ENCODE measurements around the gene PIAS1.
"Not testable (repeated sequence)": the region's sequence is repeated elsewhere in the genome, so short reads cannot be mapped to it uniquely, and the experiment has no call there.

Gene PIAS1

DNA sequence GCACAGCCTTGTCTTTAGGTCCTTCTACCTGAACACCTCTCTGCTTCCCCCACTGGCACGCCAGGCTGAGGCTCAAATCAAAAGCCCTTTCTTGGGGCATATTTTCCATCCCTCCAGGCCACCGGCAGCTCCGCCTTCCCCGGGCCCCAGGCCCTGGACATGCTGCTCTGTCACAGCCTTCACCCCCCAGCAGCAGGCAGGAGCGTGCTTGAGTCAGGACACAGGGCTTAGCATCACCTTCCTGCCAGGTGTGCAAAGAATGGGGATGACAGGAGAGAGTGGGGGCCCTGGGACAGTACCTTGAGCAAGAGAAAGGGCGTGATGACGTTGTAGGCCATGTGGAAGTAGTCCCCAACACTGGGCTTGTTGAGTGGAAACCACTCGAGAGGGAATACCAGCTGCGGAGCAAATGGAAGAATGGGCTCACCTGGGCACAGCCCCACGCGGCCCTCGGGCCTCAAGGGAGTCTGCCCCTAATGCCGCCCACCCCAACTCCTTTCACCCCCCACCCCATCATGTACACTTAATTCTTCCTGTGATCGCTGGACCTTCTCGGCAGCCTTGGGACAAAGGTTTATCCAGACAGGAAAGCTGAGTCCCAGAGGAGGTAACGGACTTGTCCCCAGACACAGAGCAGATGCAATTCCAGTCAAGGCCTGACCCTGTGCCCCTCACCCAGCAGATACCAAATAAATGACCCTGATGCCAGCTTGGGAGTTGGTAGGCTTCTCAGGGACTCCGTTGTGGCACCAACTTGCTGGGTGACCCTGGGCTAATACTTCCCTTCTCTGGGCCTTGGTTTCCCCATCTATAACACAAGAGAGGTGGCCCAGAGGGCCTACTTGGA is 160.1 kb downstream of the PIAS1 start:
- in situ Hi-C loops (cut with HindIII; ENCODE audit: low pct_unique_long_range_greater_than_20kb, low sequenced_read_pairs) = no loop called here
- TF ChIP-seq JUND (IDR thresholded peaks at IDR 0.05; ENCODE audit: low read depth) = no peak
- DNase-seq (ENCODE audit: low read depth in 1 of 2, low spot score in 1 of 2) = no peak

DNA sequence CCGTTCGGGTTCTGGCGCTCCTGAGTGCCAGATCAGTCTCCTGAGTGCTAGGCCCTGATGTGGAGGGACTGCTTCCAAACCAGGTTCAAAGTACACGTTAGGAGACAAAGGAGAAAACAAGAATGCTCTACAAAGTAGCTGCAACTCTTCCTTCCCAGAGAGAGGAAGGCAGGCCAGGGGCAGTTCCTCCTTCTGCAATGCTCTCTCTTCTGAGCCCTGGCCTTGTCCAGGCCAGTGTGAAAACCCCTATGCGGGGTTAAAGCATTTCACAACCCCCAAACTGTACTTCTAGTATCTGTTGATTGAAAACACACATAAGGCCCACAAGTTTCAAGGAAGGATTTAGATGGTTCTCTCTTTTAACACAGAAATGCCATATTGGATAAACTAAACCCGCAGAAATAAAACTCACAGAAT is 160.7 kb downstream of the PIAS1 start:
- in situ Hi-C loops (cut with HindIII; ENCODE audit: low pct_unique_long_range_greater_than_20kb, low sequenced_read_pairs) = no loop called here
- no peak for TF ChIP-seq JUND (IDR thresholded peaks at IDR 0.05; ENCODE audit: low read depth)

DNA sequence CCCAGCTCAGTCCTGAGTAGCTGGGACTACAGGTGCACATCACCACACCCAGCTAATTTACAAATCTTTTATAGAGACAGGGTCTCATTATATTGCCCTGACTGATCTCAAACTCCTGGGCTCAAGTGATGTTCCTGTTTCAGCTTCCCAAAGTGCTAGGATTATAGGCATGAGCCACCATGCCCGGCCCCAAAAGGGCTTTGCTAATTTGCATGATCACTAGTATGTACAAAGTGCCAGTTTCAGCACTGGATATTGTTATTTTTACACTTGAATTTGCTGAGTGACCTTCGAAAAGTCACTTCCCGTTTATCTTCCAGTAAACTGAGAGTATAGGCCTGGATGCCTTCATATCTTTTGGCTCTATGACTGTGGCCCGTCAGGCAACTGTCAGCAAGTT is 163.2 kb downstream of the PIAS1 start:
- in situ Hi-C loops (cut with HindIII; ENCODE audit: low pct_unique_long_range_greater_than_20kb, low sequenced_read_pairs) = no loop called here
- no peak for TF ChIP-seq JUND (IDR thresholded peaks at IDR 0.05; ENCODE audit: low read depth)
- no peak for DNase-seq (ENCODE audit: low read depth in 1 of 2, low spot score in 1 of 2)

More for the DNA sequence above, 160.7 kb downstream of the PIAS1 start:
- no peak for DNase-seq (ENCODE audit: low read depth in 1 of 2, low spot score in 1 of 2)

DNA sequence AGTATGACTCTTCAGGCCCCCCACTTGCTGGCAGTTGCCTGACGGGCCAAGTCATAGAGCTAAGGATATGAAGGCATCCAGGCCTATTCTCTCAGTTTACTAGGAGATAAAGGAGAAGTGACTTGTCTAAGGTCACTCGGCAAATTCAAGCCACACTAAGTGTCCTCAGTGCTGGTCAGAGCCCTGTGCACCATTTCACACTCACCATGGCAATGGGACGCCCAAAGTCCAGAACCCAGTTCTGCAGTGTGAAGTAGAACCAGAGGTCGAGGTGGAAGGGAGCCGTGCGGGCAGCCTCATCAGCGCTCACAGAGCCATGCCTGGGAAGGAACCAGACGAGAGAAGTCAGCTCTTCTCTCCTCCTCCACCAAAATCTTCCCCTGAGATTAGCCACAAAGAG is 164.2 kb downstream of the PIAS1 start:
- no peak for DNase-seq (ENCODE audit: low read depth in 1 of 2, low spot score in 1 of 2)
- in situ Hi-C loops (cut with HindIII; ENCODE audit: low pct_unique_long_range_greater_than_20kb, low sequenced_read_pairs) = no loop called here
- no peak for TF ChIP-seq JUND (IDR thresholded peaks at IDR 0.05; ENCODE audit: low read depth)

DNA sequence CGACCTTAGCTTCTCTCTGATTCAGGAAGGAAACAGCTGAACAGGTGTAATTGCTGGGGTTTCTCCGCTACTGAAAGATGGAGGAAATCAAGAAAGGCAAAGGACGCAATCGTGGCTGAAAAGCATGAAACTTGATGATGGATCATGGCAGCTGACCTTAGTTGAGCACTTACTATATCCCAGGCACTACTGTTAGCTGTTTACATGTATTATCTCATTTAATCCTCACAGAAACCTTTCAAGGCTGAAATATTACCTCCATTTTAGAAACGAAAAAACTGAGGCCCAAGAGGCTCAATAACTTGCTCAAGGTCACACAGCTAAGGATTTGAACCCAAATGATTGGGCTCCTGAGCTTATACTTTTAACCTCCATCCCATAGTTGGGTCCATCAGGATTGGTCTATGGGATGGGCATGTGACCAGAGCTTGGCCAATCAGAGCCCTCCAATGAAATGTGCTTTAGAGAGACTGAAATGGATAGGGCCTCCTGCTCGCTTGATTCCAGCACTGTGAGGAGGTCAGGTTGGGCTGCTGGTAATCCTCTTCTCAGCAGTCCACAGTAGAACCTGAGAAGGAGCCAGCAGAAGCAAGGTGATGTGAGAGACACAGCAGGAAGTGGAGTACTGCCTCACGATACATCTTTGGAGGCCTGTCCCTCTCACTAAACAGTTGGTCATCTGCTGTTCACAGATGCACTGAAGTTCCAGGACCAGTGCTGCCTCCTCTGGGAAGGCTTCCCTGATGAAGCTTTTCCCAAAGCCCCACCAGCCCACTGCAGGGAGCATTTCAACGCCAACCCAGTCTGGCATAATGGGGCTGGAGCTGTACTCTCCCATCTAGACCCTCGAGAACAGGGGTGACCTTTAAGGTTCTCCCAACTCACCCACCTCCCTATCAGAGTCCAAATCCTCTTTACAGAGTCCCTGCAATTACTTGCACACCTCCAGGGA is 165.0 kb downstream of the PIAS1 start:
- no peak for TF ChIP-seq JUND (IDR thresholded peaks at IDR 0.05; ENCODE audit: low read depth)
- DNase-seq (ENCODE audit: low read depth in 1 of 2, low spot score in 1 of 2) = no peak
- in situ Hi-C loops (cut with HindIII; ENCODE audit: low pct_unique_long_range_greater_than_20kb, low sequenced_read_pairs) = no loop called here

DNA sequence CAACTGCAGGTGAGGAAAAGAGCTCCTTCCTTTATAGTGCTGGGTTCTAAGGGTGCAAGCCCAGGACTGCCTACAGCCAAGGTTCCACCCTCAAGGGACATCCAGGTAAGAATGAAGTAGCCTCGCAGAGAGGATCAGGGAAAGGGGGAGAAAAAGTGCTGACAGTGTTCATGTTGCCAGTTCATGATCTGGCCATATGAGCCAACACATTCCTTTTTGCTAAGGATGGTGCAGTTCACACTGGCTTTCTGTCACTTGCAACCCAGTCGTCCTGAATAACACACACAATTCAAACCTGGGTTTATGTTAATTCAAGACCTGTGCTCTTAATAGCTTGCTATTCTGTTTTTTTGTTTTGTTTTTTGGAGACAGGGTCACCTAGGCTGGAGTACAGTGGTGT is 166.4 kb downstream of the PIAS1 start:
- DNase-seq (ENCODE audit: low read depth in 1 of 2, low spot score in 1 of 2) = no peak
- in situ Hi-C loops (cut with HindIII; ENCODE audit: low pct_unique_long_range_greater_than_20kb, low sequenced_read_pairs) = no loop called here
- no peak for TF ChIP-seq JUND (IDR thresholded peaks at IDR 0.05; ENCODE audit: low read depth)

DNA sequence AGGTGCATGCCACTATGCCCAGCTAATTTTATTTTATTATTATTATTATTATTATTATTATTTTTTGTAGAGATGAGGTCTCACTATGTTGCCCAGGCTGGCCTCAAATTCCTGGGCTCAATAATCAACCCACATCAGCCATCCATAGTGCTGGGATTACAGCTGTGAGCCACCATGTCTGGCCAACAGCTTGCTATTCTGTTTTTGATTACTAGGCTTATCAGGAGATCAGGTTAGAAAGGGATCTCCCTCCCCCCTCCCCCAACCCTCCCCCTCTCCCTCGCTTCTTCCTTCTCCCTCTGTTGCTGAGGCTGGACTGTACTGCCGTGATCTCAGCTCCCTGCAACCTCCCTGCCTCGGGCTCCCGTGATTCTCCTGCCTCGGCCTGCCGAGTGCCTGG is 166.9 kb downstream of the PIAS1 start:
- in situ Hi-C loops (cut with HindIII; ENCODE audit: low pct_unique_long_range_greater_than_20kb, low sequenced_read_pairs) = no loop called here
- no peak for DNase-seq (ENCODE audit: low read depth in 1 of 2, low spot score in 1 of 2)
- TF ChIP-seq JUND (IDR thresholded peaks at IDR 0.05; ENCODE audit: low read depth) = no peak

DNA sequence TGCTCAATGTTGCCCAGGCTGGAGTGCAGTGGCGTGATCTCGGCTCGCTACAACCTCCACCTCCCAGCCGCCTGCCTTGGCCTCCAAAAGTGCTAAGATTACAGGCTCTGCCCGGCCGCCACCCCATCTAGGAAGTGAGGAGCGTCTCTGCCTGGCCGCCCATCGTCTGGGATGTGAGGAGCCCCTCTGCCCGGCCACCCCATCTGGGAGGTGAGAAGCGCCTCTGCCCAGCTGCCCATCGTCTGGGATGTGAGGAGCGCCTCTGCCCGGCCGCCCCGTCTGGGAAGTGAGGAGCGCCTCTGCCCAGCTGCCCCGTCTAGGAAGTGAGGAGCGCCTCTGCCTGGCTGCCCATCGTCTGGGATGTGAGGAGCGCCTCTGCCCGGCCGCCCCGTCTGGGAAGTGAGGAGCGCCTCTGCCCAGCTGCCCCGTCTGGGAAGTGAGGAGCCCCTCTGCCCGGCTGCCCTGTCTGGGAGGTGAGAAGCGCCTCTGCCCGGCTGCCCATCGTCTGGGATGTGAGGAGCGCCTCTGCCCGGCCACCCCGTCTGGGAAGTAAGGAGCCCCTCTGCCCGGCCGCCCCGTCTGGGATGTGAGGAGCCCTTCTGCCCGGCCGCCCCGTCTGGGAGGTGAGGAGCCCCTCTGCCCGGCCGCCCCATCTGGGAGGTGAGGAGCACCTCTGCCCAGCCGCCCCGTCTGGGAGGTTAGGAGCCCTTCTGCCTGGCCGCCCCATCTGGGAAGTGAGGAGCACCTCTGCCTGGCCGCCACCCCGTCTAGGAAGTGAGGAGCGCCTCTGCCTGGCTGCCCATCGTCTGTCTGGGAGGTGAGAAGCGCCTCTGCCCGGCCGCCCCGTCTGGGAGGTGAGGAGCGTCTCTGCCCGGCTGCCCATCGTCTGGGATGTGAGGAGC is 167.7 kb downstream of the PIAS1 start:
- in situ Hi-C loops (cut with HindIII; ENCODE audit: low pct_unique_long_range_greater_than_20kb, low sequenced_read_pairs); DNase-seq (ENCODE audit: low read depth in 1 of 2, low spot score in 1 of 2): not testable (repeated sequence)

DNA sequence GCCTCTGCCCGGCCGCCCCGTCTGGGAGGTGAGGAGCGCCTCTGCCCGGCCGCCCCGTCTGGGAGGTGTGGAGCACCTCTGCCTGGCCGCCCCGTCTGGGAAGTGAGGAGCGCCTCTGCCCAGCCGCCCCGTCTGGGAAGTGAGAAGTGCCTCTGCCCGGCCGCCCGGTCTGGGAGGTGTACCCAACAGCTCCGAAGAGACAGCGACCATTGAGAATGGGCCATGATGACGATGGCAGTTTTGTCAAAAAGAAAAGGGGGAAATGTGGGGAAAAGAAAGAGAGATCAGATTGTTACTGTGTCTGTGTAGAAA is 168.3 kb downstream of the PIAS1 start:
- DNase-seq (ENCODE audit: low read depth in 1 of 2, low spot score in 1 of 2); in situ Hi-C loops (cut with HindIII; ENCODE audit: low pct_unique_long_range_greater_than_20kb, low sequenced_read_pairs): not testable (repeated sequence)

DNA sequence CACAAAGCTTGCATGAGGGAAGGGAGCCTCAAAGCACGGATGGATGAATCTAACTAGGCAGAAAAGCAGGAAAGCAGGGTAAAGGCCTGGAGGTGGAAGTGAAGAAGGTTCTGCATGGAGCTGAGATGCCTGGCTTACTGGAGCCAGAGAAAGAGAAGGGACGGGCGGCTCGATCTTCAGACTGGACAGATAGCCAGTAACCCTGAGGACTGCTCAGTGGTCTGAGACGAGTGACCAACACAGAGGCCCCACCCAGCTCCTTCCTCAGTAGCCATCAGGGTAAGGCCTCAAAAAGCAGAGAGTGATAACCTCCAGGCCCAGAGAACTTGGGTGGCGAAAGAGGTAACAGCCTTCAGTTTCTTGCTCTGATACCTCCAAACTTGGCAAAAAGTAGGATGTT is 169.1 kb downstream of the PIAS1 start:
- DNase-seq (ENCODE audit: low read depth in 1 of 2, low spot score in 1 of 2) = no peak
- no peak for TF ChIP-seq JUND (IDR thresholded peaks at IDR 0.05; ENCODE audit: low read depth)
- in situ Hi-C loops (cut with HindIII; ENCODE audit: low pct_unique_long_range_greater_than_20kb, low sequenced_read_pairs) = no loop called here

DNA sequence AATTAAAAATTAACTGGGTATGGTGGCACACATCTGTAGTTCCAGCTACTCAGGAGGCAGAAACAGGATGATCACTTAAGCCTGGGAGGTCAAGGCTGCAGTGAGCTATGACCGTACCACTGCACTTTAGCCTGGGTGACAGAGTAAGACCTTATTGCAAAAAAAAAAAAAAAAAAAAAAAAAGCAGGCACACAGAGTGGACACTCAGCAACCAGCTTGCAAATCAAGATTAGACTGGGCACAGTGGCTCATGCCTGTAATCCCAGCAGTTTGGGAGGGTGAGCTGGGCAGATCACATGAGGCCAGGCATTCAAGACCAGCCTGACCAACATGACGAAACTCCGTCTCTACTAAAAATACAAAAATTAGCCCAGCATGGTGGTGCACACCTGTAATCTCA is 170.0 kb downstream of the PIAS1 start:
- in situ Hi-C loops (cut with HindIII; ENCODE audit: low pct_unique_long_range_greater_than_20kb, low sequenced_read_pairs) = no loop called here
- DNase-seq (ENCODE audit: low read depth in 1 of 2, low spot score in 1 of 2) = no peak
- no peak for TF ChIP-seq JUND (IDR thresholded peaks at IDR 0.05; ENCODE audit: low read depth)

DNA sequence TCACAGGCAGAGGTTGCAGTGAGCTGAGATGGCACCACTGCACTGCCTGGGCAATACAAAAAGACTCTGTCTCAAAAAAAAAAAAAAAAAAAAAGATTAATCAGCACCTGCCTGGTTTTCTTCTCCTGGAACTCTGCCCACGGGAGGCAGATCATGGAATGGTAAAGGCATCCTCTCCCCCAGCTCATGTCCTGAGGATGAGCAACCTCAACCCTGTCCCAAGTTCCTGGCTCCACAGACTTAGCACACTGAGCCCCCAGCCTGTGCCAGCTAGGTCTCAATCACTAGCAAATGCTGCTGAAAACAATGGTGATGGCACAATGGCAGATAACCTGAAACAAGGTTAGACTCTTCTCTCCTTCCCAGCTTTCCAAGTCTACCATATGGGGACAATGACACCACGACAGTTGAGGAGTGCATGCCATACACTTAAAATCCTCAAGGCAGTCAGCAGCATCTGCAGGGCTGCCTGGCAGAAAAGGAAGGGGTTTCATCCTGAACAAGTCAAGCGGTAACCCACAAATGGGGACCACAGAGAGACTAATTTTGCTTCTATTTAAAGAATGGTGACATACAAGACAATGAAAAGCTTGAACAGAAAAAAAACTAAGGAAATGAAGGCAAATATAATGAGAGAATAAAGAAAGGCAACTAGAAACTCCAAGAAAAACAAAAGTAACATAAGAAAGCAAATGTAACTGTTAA is 170.6 kb downstream of the PIAS1 start:
- no peak for TF ChIP-seq JUND (IDR thresholded peaks at IDR 0.05; ENCODE audit: low read depth)
- in situ Hi-C loops (cut with HindIII; ENCODE audit: low pct_unique_long_range_greater_than_20kb, low sequenced_read_pairs) = no loop called here
- DNase-seq (ENCODE audit: low read depth in 1 of 2, low spot score in 1 of 2) = no peak

DNA sequence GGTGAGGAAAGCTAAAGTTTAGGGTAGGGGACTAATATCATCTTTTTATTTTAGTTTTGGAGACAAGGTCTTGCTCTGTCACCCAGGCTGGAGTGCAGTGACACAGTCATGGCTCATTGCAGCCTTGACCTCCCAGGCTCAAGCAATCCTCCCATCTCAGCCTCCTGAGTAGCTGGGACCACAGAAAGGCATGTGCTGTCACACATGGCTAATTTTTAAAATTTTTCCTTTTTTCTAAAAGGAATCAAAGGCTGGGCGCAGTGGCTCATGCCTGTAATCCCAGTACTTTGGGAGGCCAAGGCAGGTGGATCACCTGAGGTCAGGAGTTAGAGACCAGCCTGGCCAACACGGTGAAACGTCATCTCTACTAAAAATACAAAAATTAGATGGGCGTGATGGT is 171.3 kb downstream of the PIAS1 start:
- in situ Hi-C loops (cut with HindIII; ENCODE audit: low pct_unique_long_range_greater_than_20kb, low sequenced_read_pairs); DNase-seq (ENCODE audit: low read depth in 1 of 2, low spot score in 1 of 2): not testable (repeated sequence)
